Mucosa of stomach (tissue), 1 donor: ENCODE results near the gene MAP7.

Experiments
- H3K27me3 ChIP-seq: one replicate; pipeline ENCODE4 v1.7.0; 2013; ENCODE audit warnings: mild to moderate bottlenecking, low read length; ENCODE audit not compliant: control insufficient read depth, insufficient read depth
- H3K36me3 ChIP-seq: one replicate; pipeline ENCODE4 v1.7.0; 2013; ENCODE audit warnings: low read length; ENCODE audit not compliant: control insufficient read depth, insufficient read depth
- H3K4me1 ChIP-seq: one replicate; pipeline ENCODE4 v1.7.0; 2013; ENCODE audit warnings: mild to moderate bottlenecking, low read length; ENCODE audit not compliant: control insufficient read depth, insufficient read depth
- H3K4me3 ChIP-seq: one replicate; pipeline ENCODE4 v1.7.0; 2013; ENCODE audit warnings: low read length
- H3K9ac ChIP-seq: one replicate; pipeline ENCODE4 v1.7.0; 2013; ENCODE audit warnings: mild to moderate bottlenecking, low read length, moderate library complexity
- H3K9me3 ChIP-seq: one replicate; pipeline ENCODE4 v1.7.0; 2013; ENCODE audit warnings: mild to moderate bottlenecking, low read length, moderate library complexity; ENCODE audit not compliant: control insufficient read depth
- donor health status: Pancreatic carcinoma.

MAP7 gene

DNA sequence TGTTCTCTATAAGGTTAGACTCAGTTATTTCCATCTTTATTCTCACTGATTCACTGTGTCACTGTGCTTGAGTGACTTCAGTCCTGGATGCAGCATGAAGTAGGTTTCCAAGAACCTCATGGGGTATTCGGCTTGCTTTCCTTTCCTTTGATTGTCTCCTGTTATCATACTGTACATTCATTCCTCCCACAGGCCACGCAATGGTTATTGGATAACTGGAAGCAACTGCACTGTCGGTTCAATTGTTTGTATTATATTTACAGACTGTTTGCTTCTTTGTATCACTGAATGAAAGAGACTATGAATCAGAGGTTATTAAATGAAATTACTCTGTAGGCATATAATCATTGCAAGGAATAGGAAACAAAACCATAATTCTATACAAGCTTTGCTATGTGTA lies 129.4 kb downstream of the MAP7 start:
- no peaks in the 10 kb centered on the region for H3K9me3 ChIP-seq
- H3K4me3 ChIP-seq, result no peak overlapping the region
- no peak overlapping the region for H3K9ac ChIP-seq
- no peaks in the 10 kb centered on the region for H3K27me3 ChIP-seq
- H3K36me3 ChIP-seq, result no peaks in the 10 kb centered on the region
- no peaks in the 10 kb centered on the region for H3K4me1 ChIP-seq

DNA sequence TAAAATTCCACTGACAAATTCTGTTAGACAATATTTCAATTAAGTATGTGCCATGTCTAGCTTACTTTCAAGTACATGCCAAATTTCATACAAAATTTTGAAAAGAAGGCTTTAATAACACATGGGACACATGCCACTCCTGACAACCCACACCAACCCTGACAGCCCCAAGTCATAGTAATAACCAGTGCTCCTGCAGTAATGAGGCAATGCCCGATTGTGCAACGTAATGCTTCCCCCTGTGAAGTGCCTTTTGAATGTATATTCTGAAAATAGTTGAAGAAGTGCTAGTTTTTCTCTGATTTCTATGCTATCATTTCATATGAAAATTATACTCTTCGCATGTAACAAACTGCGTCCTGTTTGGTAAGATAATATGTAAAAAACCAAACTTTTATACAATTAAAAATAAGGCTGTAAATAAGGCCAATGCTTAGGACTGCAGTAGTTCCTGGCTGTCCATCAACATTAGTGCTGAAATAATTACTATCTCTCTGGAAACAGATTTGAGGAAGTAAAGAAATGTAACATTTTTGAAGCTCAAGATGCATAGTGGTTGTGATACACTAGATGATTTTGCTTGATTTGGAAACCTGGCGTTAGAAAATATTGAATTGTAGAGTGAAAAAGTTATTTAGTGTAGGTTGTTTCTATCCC lies 134.7 kb downstream of the MAP7 start:
- Histone ChIP-seq H3K4me1 (no peaks in the 10 kb centered on the region), H3K9ac (no peak overlapping the region), H3K9me3 (no peaks in the 10 kb centered on the region), H3K27me3 (no peaks in the 10 kb centered on the region), H3K4me3 (no peak overlapping the region), H3K36me3 (no peaks in the 10 kb centered on the region)

DNA sequence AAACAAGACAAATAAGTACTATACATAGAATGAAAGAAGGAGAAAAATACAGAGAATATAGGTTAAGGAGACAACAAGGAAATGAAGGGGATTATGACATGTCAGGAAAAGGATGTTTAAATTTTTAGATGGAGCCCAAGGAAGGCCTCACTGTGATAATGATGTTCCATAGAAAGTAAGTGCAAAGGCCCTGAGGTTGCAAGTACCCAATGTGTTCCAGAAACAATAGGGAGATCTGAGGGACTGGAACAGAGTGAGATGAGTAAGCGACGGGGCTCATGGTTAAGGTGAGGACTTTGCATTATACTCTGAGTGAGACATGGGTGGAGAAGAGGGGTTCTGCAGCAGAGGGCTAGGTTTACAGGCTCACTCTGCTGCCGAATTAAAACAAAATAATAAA lies 137.8 kb downstream of the MAP7 start:
- Histone ChIP-seq H3K27me3 (no peaks in the 10 kb centered on the region), H3K4me1 (peaks cover 6% of the 10 kb centered on the region), H3K4me3 (no peak overlapping the region), H3K9ac (no peak overlapping the region), H3K9me3 (no peaks in the 10 kb centered on the region), H3K36me3 (no peaks in the 10 kb centered on the region)

DNA sequence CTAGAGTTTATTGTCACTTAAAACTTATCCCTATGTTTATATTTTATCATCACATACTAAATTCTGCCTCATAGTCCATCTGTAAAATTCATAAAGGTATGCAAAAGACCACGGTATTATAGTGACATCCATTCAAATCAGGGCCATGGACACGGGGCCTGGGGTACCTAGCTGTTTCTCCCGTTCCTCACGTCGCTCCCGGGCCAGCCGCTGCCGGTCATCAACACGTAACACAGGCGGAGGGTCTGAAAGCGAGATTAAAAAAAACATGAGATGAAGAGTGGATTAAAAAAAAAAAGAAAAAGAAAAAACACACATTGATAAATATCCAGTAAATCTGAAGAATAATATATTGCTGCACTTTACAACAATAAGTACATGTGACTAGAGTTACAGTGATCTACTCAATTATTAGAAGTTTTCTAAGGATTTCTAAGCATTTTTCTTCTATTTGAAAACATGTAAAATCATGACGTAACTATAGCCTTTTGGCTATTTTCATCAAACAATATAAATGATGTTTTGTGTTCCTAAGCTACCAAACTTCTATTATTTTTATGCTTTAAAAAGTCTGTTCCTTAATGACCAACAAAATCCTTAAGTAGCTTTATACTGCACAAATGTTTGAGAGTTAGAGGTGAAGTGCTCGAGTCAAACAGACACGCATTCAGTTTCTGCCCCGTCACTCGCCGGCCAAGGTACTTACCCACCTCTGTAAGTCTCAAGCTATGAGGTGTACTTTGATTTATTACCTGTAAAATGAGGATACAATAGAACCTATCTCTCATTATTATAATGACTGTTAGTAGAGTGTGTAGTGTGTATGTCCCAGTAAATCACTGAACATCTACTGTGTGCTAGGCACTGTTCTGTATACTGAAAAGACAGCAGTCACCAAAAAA lies 138.5 kb downstream of the MAP7 start:
- no peak overlapping the region for H3K4me3 ChIP-seq
- no peak overlapping the region for H3K9ac ChIP-seq
- H3K27me3 ChIP-seq, result no peaks in the 10 kb centered on the region
- no peaks in the 10 kb centered on the region for H3K36me3 ChIP-seq
- H3K9me3 ChIP-seq, result no peaks in the 10 kb centered on the region
- peaks cover 6% of the 10 kb centered on the region for H3K4me1 ChIP-seq

DNA sequence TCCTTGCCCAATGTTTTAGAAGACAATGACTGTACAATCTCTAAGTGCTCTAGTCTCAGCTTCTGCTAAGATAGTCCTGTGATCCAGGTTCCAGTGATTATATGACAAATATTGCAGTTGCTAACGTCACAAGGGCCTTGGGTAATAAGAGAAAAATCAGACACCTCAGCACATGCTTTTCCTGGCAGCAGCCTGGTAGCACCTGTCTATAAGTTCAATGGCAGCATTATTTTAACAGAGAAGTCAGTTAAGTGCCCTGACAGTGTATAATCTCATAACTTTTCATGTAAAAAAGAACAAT lies 139.2 kb downstream of the MAP7 start:
- no peak overlapping the region for H3K4me3 ChIP-seq
- H3K36me3 ChIP-seq, result no peaks in the 10 kb centered on the region
- H3K4me1 ChIP-seq, result peaks cover 6% of the 10 kb centered on the region
- H3K9me3 ChIP-seq, result no peaks in the 10 kb centered on the region
- H3K9ac ChIP-seq, result no peak overlapping the region
- H3K27me3 ChIP-seq, result no peaks in the 10 kb centered on the region

DNA sequence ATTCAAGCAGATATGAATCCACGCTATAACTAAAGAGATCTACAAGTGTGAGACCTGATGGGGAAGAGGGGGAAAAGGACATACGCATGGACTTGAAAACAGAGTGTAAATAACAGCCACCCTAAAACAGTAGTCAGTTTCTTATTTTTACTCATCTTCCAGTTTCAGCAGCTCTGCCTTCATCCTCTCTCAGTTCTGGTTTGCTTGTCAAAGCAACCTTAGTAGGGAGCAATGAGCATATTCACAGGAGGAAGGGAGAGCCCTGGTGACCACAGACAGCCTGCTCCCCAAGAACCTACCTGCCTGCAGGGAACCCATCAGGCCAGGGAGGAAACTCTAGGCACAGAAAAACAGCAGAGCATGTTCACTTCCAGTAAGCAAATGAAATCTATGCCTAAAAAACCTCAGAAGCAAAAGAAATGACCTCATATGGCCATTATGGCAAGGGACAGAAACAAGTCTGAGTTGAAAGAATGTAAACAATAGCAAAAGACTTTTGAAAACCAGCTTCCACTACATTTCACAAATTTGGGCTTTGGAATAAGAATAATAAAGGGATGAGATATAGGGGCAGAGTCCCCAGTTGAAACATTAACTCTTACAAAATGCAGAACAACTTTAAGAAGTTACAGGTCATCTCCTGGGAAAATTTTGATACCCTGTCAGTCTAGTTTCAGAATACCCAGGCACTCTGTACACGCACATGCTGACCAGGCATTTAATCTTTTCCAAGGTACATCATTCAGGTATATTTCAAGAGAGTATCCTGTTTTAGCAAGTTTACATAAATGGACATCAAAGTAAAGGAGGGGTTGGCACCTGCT lies 139.8 kb downstream of the MAP7 start:
- H3K36me3 ChIP-seq, result no peaks in the 10 kb centered on the region
- H3K4me3 ChIP-seq, result no peak overlapping the region
- no peaks in the 10 kb centered on the region for H3K27me3 ChIP-seq
- H3K4me1 ChIP-seq, result peaks cover 11% of the 10 kb centered on the region
- H3K9me3 ChIP-seq, result no peaks in the 10 kb centered on the region
- no peak overlapping the region for H3K9ac ChIP-seq

DNA sequence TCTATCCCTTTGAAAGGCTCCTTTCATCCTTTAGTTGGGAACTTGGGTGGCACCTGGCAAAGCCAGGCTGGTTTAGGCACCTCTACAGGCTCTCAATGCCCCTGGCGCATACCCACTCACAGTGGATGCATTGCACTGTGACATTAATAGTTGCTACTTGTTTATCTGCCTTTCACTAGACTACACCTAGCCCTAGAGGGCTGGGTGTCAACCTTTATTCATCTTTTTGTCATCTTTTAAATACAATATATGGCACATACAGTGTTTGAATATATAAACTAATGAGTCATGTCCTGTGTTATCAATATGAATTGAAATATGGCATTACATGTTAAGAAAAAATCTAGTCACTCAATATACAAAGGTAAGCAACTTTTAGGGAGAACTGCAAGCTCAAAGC lies 140.6 kb downstream of the MAP7 start:
- Histone ChIP-seq H3K9me3 (no peaks in the 10 kb centered on the region), H3K36me3 (no peaks in the 10 kb centered on the region), H3K9ac (no peak overlapping the region), H3K4me1 (peaks cover 14% of the 10 kb centered on the region), H3K4me3 (no peak overlapping the region), H3K27me3 (no peaks in the 10 kb centered on the region)

DNA sequence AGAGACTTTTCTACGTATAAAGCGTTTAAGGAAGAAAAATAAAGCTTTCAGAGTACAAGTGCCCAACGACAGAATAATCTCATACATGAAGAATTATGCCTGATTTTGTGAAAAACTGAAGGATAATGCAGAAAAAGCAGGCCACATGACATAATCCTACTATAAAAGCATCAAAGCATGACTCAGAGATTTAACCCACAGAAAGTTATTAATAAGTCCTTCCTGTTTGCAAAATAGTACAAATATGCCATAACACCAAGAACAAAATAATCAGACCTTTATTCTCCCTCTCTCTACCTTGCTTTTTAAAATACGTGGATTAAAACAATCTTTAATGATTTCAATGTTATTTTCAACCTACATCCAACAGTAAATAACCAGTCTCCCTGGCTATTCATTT lies 142.0 kb downstream of the MAP7 start:
- no peaks in the 10 kb centered on the region for H3K36me3 ChIP-seq
- H3K4me1 ChIP-seq, result peaks cover 14% of the 10 kb centered on the region
- no peak overlapping the region for H3K4me3 ChIP-seq
- no peaks in the 10 kb centered on the region for H3K9me3 ChIP-seq
- no peak overlapping the region for H3K9ac ChIP-seq
- no peaks in the 10 kb centered on the region for H3K27me3 ChIP-seq

DNA sequence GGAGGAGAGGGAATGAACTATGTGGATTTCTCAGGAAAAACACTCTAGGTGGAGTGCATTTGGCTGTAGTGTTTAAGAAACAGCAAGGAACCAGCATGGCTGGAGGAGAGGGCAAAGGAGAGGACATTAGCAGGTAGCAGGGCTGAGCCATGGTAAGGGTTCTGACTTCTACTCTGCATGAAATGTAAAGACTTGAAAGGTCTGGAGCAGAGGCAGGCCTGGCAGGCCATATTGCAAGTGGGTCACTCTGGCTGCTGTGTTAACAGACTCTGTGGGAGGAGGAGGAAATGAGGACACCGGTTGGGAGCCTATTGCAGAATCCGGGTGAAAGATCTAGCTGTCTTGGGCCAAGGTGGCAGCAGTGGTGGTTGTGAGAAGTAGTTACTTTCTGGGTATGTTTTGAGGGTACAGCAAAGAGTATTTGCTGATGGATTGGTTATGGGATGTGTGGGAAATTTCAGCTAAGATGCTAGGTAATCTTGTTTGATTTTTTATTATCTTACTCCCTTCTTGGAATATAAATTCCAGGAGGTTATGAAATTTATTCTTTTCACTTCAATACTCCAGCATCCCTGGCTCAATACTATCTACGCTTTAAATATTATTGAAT lies 144.7 kb downstream of the MAP7 start:
- Histone ChIP-seq H3K9me3 (no peaks in the 10 kb centered on the region), H3K9ac (no peak overlapping the region), H3K36me3 (no peaks in the 10 kb centered on the region), H3K4me3 (no peak overlapping the region), H3K4me1 (peaks cover 14% of the 10 kb centered on the region), H3K27me3 (no peaks in the 10 kb centered on the region)

DNA sequence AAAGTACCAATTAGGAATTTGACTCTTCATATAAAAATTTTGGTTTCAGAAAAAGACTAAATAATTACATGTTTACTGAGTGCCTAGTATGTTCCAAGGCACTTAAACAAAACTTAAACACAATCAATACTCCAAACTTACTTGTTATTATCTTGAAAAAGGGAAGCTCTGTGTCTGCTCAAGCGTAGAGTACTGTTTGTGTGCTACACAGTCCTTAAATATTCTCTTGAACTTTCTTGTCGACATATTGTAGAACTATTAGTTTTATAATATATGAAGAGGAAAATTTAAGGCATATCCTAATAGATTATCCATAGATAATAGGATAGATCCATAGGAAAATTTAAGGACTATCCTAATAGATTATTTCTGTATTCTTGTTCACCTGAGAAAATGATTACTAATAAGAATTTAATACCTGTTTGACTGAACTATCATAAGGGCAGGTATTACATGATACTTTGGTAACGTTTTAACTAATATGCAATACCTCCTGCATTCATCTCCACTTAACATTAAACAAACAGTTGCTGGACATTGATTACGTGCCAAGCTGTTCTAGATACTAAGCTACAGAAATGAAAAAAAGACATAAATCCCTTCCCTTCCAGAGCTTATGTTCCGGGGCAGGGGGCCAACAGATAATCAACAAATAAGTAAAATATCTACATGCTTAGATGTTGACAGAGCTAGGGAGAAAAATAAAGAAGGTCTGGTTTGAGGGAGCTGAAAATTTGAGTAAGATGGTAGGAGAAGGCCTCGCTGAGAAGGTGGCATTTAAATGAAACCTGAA lies 145.4 kb downstream of the MAP7 start:
- Histone ChIP-seq H3K4me3 (no peak overlapping the region), H3K36me3 (no peaks in the 10 kb centered on the region), H3K9ac (no peak overlapping the region), H3K27me3 (no peaks in the 10 kb centered on the region), H3K9me3 (no peaks in the 10 kb centered on the region), H3K4me1 (peaks cover 11% of the 10 kb centered on the region)

DNA sequence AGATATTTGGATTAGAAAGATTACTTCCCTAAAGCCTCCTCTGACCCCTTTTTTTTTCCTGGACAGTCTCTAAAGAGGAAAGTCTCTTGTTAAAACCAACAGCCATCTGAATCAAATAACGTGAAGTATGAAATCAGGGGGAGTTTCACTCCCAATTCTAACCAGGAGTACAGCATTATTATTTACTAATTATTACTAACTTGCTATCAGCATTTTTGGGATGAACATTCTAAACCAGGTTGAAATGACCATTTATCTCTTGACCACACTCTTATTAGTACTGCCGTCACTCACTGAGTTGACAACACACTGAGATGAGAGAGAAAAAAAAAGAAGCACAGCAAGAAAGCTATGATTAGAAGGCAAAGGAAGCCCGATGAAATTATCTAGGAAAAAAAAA lies 146.2 kb downstream of the MAP7 start:
- Histone ChIP-seq H3K4me1 (peaks cover 8% of the 10 kb centered on the region), H3K9ac (no peak overlapping the region), H3K36me3 (no peaks in the 10 kb centered on the region), H3K9me3 (no peaks in the 10 kb centered on the region), H3K4me3 (no peak overlapping the region), H3K27me3 (no peaks in the 10 kb centered on the region)
